Measurements from ENCODE around the gene FAM43A. TPM values are rescaled to one million over a fixed set of nuclear protein-coding genes. Genes with fewer than 3 reads are reported as not detected.

Gene FAM43A
- total RNA-seq, 1 experiment from 2014 or later, result 2.6 TPM

Other genes starting within 250 kb of the FAM43A start
- 91.3 and 134 TPM in 2 replicates for gene ATP13A3, start 198.9 kb upstream of the FAM43A start, total RNA-seq (2014; rRNA removed; shearing (Covaris generic))
- gene TMEM44, start 52.5 kb upstream of the FAM43A start, total RNA-seq (2014; rRNA removed; shearing (Covaris generic)), result 13.8 and 19.4 TPM in 2 replicates
- gene LSG1, start 13.7 kb upstream of the FAM43A start, total RNA-seq (2014; rRNA removed; shearing (Covaris generic)), result 47.5 and 70.7 TPM in 2 replicates

All from M059J (cell line).